Mucosa of descending colon (tissue), 3 donors: ENCODE data around the gene GLIPR1. TPM values are rescaled to one million over a fixed set of nuclear protein-coding genes. Genes with fewer than 3 reads are reported as not detected.
A peak's percentile ranks its signal among the peaks of the same experiment; 100 is the strongest.

ENCODE experiments used
- ATAC-seq: fragments of 200-7000 bp; cut with Tn5 transposase; one replicate; pipeline ENCODE4 v1.9.1; 2020; ENCODE audit warnings: mild to moderate bottlenecking, moderate library complexity
- DNase-seq, 3 donors: peaks; one replicate each; pipeline ENCODE4 v3.0.0-alpha.2; 2020
- H3K36me3 ChIP-seq: fragments of 200-600 bp; one replicate; pipeline ENCODE4 v1.8.0; 2021; ENCODE audit warnings: low read depth, mild to moderate bottlenecking
- H3K4me1 ChIP-seq: fragments of 200-600 bp; one replicate; pipeline ENCODE4 v1.8.0; 2021; ENCODE audit warnings: low read depth, mild to moderate bottlenecking
- H3K4me3 ChIP-seq: fragments of 200-600 bp; one replicate; pipeline ENCODE4 v1.8.0; 2021; ENCODE audit warnings: mild to moderate bottlenecking
- H3K9me3 ChIP-seq: fragments of 200-600 bp; one replicate; pipeline ENCODE4 v1.8.0; 2021; ENCODE audit warnings: mild to moderate bottlenecking
- intact Hi-C, 2 donors: fragments of 100-400 bp; cut with DNase I in 1 of 2; cut with micrococcal nuclease in 1 of 2; formaldehyde crosslinking; loops; one replicate each; pipeline versions ENCODE4 v1.11.0 to v1.11.1; 2022; cut with DNase I, micrococcal nuclease
- long read RNA-seq, 2 donors: library from polyadenylated mRNA; unstranded; transcript quantifications; one replicate each; pipeline ENCODE4 v2.0.0, GENCODE V29; 2019 to 2021
- total RNA-seq, 3 donors: library from RNA; stranded (reverse); fragmentation: NEBNext Ultra II Directional in 2 of 3; extraction: Animal tissue kit (Norgen Biotek cat#: 25700) in 2 of 3; gene quantifications; one replicate each; pipeline versions ENCODE4 v1.2.1 to v1.2.4, GENCODE V29; 2021 to 2023
- TF ChIP-seq, protein P1 (sequence below): fragments of 200-600 bp; IDR thresholded peaks from one replicate; pipeline ENCODE4 v1.8.0; 2022; ENCODE audit warnings: antibody characterized with exemption, mild to moderate bottlenecking
- donor health status: DM: no; HTN: no; CAD: no; lungs with moderate emphysema.
- donor health status: DM: no; HTN: no; CAD: no.
- donor health status: DM: no; HTN: yes; CAD: no.

The GLIPR1 gene
- total RNA-seq = 10 to 100 TPM in 2 of 3 donors, 1 to 10 TPM in 1; 3.8 to 20.1 (median 10.1) TPM
- long read RNA-seq, donor 1, full-length matches to known transcripts = 8 of 12 reads
- long read RNA-seq, donor 1, partial matches to known transcripts = 1 of 12 reads
- long read RNA-seq, donor 1, other reads (novel, unspliced or antisense) = 3 of 12 reads
- long read RNA-seq, donor 2, full-length matches to known transcripts = 4 of 4 reads
- long read RNA-seq, donor 2, partial matches to known transcripts = 0 of 4 reads
- long read RNA-seq, donor 2, other reads (novel, unspliced or antisense) = 0 of 4 reads

- no peaks in the 10 kb centered on the region for H3K9me3 ChIP-seq
- no peaks in the 10 kb centered on the region for H3K4me1 ChIP-seq
- no peaks in the 10 kb centered on the region for H3K36me3 ChIP-seq
- peak; percentile 58 to 77 (median 64) for DNase-seq
- TF ChIP-seq, protein P1, sequence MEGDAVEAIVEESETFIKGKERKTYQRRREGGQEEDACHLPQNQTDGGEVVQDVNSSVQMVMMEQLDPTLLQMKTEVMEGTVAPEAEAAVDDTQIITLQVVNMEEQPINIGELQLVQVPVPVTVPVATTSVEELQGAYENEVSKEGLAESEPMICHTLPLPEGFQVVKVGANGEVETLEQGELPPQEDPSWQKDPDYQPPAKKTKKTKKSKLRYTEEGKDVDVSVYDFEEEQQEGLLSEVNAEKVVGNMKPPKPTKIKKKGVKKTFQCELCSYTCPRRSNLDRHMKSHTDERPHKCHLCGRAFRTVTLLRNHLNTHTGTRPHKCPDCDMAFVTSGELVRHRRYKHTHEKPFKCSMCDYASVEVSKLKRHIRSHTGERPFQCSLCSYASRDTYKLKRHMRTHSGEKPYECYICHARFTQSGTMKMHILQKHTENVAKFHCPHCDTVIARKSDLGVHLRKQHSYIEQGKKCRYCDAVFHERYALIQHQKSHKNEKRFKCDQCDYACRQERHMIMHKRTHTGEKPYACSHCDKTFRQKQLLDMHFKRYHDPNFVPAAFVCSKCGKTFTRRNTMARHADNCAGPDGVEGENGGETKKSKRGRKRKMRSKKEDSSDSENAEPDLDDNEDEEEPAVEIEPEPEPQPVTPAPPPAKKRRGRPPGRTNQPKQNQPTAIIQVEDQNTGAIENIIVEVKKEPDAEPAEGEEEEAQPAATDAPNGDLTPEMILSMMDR = no peak
- intact Hi-C loops = no loop called here
- ATAC-seq = peak; percentile 87
- no peak within 1 kb of the TSS for H3K4me3 ChIP-seq
These were observed at the start of gene GLIPR1 for GRCh38 chr12:75480469-75480949. GLIPR1 (plus strand) TSS chr12:75480755; CDS start chr12:75480881, 126 bp downstream.

GRCh38 chr12:75432924-75433323, 47.6 kb upstream of the GLIPR1 start:
- Histone ChIP-seq H3K4me1 (no peaks in the 10 kb centered on the region), H3K9me3 (peaks cover 9% of the 10 kb centered on the region), H3K4me3 (no peak overlapping the region), H3K36me3 (no peaks in the 10 kb centered on the region)
- ATAC-seq (no peak), DNase-seq (no peak)
- intact Hi-C loops = no loop called here
- TF ChIP-seq, protein P1 = no peak

- peak; percentile 58 for ATAC-seq
- no peak for DNase-seq
- TF ChIP-seq, protein P1 = no peak
- Histone ChIP-seq H3K4me3 (no peak overlapping the region), H3K4me1 (no peaks in the 10 kb centered on the region), H3K9me3 (peaks cover 2% of the 10 kb centered on the region), H3K36me3 (no peaks in the 10 kb centered on the region)
- intact Hi-C loops = no loop called here
These were observed 43.0 kb upstream of the GLIPR1 start for GRCh38 chr12:75437564-75437963.

GRCh38 chr12:75438059-75438754, 42.3 kb upstream of the GLIPR1 start:
- DNase-seq (no peak), ATAC-seq (peak; percentile 48)
- intact Hi-C loops = no loop called here
- Histone ChIP-seq H3K4me1 (peaks cover under 1% of the 10 kb centered on the region), H3K4me3 (no peak overlapping the region), H3K36me3 (no peaks in the 10 kb centered on the region), H3K9me3 (peaks cover 2% of the 10 kb centered on the region)
- TF ChIP-seq, protein P1 = no peak

DNA sequence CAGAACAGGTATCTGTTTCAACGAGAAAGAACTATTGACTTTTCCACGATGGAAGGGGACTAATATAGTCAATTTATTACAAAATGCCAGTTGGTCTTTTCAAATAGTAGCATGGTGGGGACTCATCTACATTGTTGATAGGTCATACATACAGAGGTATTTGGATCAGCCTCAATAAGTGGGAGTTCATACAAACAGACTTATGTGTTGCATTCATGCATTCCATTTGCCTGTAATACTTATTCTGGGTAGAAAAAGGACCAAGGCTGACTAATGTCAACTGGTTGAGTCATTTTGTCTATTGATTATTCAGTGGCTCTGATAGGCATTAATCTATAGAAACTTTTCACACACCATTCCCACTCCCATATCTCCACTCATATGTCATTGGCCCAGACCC, 41.5 kb upstream of the GLIPR1 start:
- peaks cover 2% of the 10 kb centered on the region for H3K9me3 ChIP-seq
- intact Hi-C loops = no loop called here
- DNase-seq = no peak
- ATAC-seq = no peak
- peaks cover 5% of the 10 kb centered on the region for H3K4me1 ChIP-seq
- no peaks in the 10 kb centered on the region for H3K36me3 ChIP-seq
- H3K4me3 ChIP-seq = no peak overlapping the region
- TF ChIP-seq, protein P1 = no peak
